HG02623 (cell line): ENCODE measurements around the gene SYNGR1.
"Not testable (repeated sequence)": the region's sequence is repeated elsewhere in the genome, so short reads cannot be mapped to it uniquely, and the experiment has no call there.

ENCODE experiments used
- ATAC-seq: cut with Tn5 transposase; IDR thresholded peaks from one replicate; pipeline ENCODE4 v1.9.1; 2021; ENCODE audit warnings: moderate library complexity; ENCODE audit not compliant: unreplicated experiment

Gene SYNGR1

DNA sequence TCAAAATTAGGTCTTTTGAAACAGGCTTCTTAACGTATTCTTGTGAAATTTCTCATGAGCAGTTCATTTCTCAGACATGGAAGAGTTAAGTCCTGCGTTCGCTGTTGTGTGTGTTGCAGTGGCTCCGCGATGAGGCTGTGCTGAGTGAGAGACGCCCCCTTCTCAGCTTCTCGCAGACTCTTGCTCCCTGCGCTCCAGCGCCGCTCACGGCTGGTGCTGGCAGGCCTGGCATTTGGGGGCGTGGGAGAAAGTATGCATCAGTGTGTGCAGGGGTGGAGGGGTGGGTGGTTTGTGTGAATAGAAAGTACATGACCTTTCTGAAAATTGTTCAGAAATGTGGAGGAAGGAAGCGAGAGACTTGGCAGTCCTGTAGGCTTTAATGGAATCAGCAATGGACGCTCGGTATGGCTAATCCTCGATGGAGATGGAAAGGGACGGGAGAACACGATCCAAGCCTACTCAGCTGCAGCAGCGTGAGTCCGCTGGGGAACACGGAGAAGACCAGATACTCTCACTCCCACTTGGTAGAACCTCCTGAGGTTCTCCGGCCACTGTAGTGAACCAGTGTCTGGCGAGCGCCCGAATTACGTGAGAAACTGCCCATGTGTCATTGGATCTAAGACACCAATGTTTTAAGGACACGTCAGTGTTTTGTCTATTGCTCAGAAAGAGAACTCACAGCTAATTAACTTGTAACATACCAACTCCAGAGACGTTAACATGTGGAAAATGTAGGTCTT lies 55.7 kb downstream of the SYNGR1 start:
- ATAC-seq, result no peak

DNA sequence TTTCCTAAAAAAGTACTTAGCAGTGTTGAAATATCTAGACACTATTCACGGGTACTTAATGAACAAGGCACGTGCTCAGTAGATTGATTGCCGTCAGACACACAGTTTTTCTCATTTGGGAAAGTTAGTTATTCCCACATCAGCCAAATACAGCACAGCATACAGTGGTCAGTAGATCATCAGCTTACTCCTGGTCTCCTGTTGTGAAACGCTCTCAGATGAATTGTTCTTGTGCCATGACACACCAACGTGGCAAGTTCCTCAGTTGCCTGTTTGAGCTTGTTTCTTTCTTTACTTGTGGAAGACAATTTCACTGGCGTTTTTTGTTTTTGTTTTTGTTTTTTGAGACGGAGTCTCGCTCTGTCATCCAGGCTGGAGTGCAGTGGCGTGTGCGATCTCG lies 58.4 kb downstream of the SYNGR1 start:
- ATAC-seq, result no peak

GRCh38 chr22:39408807-39409206 lies 59.0 kb downstream of the SYNGR1 start:
- ATAC-seq, result no peak

- no peak for ATAC-seq
Measured at GRCh38 chr22:39409516-39410029, 59.8 kb downstream of the SYNGR1 start.

GRCh38 chr22:39410264-39410663 lies 60.5 kb downstream of the SYNGR1 start:
- ATAC-seq, result no peak

- not testable (repeated sequence) for ATAC-seq
Measured at GRCh38 chr22:39411828-39412365, 62.1 kb downstream of the SYNGR1 start.

DNA sequence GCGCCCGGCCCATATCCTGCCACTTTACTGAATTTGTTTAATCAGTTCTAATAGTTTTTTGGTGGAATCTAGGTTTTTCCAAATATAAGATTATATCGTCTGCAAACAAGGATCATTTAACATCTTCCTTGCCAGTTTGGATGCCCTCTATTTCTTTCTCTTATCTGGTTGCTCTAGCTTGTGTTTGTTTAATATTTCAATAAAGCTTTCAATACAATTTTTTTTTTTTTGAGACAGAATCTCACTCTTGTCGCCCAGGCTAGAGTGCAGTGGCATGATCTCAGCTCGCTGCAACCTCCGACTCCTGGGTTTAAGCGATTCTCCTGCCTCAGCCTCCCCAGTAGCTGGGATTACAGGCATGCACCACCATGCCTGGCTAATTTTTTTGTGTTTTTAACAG lies 63.4 kb downstream of the SYNGR1 start:
- not testable (repeated sequence) for ATAC-seq

GRCh38 chr22:39414377-39414776 lies 64.6 kb downstream of the SYNGR1 start:
- no peak for ATAC-seq

DNA sequence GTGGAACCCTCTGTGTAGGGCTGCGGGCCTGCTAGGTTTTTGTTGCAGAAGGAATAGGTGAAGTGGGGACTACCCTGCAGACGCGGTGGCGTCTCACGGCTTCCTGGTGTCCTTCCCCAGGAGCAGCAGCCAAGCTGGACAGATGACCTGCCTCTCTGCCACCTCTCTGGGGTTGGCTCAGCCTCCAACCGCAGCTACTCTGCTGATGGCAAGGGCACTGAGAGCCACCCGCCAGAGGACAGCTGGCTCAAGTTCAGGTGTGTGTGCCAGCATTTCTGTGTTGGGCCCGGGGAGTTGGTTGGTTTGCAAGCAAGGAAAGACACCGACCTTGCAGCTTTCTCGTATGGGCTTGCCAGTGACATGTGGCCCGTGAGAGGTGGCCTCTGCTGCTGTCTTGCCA lies 65.1 kb downstream of the SYNGR1 start:
- ATAC-seq, result no peak

DNA sequence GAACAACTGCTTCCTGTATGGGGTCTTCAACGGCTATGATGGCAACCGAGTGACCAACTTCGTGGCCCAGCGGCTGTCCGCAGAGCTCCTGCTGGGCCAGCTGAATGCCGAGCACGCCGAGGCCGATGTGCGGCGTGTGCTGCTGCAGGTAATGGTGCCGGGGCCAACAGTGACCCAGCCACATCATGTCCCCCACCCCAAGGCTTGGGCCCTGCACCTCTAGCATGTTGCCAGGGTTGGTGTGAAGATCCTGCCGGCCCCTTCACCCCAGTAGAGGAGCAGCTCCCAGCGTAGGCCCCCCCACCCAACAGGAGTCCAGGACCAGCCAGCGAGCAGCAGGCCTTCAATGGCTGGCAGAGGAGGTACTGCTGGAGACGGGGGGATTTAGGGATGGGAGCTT lies 65.7 kb downstream of the SYNGR1 start:
- no peak for ATAC-seq

- ATAC-seq, result no peak
Measured at GRCh38 chr22:39416319-39416718, 66.5 kb downstream of the SYNGR1 start.

GRCh38 chr22:39417641-39418040 lies 67.8 kb downstream of the SYNGR1 start:
- no peak for ATAC-seq

GRCh38 chr22:39418696-39419095 lies 68.9 kb downstream of the SYNGR1 start:
- ATAC-seq, result no peak

- no peak for ATAC-seq
Measured at GRCh38 chr22:39419096-39419495, 69.3 kb downstream of the SYNGR1 start.

- ATAC-seq, result no peak
Measured at GRCh38 chr22:39419911-39420310, 70.1 kb downstream of the SYNGR1 start.

DNA sequence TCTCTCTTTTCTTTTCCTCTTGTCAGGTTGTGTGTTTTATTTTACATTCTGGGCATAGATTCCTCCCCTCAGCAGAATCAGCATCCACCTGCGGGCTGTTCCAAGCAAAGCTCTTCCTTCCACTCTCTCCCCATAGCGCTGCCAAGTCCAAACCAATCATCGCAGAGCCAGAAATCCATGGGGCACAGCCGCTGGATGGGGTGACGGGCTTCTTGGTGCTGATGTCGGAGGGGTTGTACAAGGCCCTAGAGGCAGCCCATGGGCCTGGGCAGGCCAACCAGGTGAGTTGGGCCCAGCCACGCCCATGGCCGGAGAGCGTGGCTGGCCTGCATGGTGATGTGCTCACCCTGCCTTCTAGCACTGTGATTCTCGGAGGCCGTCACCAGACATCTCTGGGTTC lies 71.9 kb downstream of the SYNGR1 start:
- no peak for ATAC-seq

GRCh38 chr22:39422101-39422500 lies 72.3 kb downstream of the SYNGR1 start:
- ATAC-seq, result no peak

- no peak for ATAC-seq
Measured at GRCh38 chr22:39422721-39423120, 72.9 kb downstream of the SYNGR1 start.

DNA sequence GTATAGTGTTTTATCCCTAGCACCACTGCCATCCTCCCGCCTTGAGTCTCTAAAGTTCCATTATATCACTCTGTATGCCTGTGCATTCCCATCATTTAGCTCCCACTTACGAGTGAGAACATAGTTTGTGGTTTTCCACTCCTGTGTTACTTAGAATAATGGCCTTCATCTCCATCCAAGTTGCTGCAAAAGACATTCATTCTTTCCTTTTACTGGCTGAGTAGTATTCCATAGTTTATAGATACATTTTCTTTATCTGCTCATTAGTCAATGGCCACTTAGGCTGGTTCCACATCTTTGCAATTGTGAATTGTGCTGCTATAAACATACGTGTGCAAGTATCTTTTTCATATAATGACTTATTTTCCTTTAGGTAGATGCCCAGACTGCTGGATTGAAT lies 74.2 kb downstream of the SYNGR1 start:
- ATAC-seq, result no peak

DNA sequence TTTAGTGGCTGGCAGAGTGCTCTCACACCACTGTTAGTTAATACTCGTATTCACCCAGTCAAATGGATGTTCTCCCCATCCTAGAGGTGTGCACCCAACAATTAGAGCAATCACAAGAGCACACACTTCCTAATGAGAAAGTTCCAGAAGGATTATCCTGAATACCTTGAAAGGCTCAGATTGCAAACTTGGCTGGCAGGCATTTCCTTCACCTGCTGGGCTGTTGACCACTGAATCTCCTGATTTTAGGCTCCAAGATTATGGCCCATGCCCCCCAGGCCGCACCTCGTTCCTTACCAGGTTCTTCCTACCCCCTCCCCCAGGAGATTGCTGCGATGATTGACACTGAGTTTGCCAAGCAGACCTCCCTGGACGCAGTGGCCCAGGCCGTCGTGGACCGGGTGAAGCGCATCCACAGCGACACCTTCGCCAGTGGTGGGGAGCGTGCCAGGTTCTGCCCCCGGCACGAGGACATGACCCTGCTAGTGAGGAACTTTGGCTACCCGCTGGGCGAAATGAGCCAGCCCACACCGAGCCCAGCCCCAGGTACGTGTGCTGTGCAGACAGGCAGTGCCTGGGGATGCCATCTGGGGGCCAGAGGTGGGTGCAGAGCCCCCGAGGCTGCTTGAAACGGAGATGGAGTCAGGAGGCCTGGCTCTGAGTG lies 76.7 kb downstream of the SYNGR1 start:
- no peak for ATAC-seq

- ATAC-seq, result no peak
Measured at GRCh38 chr22:39427751-39428596, 78.2 kb downstream of the SYNGR1 start.
